K562 (cell line): ENCODE data around the gene CD274. TPM values are rescaled to one million over a fixed set of nuclear protein-coding genes. Genes with fewer than 3 reads are reported as not detected.

Experiments used
- ATAC-seq: fragments of 200-7000 bp; cut with Tn5 transposase; 3 replicates; pipeline ENCODE4 v1.9.1; 2020; ENCODE audit warnings: moderate library complexity
- BruUV-seq: library from RNA; stranded (reverse); fragments of 400-500 nt; replicated peaks from 2 replicates; lab custom pipeline; 2021; lab: Mats Ljungman, UMichigan
- CTCF ChIA-PET: fragments of 300-600 bp; formaldehyde crosslinking; extraction: SDS; loops from one replicate; lab custom pipeline; 2021; ENCODE audit warnings: low intra/inter-chr PET ratio; lab: Yijun Ruan, JAX
- POLR2A ChIA-PET: fragments of 300-600, 350-650 bp; sonication (Branson Sonifier 250); formaldehyde crosslinking; extraction: SDS; loops from one replicate; lab custom pipeline; 2021; ENCODE audit warnings: antibody characterized with exemption, inconsistent platforms; lab: Yijun Ruan, JAX
- DNase-seq, 4 experiments: peaks; one replicate each; pipeline versions ENCODE4 v3.0.0 to v3.0.0-alpha.2; 2011 to 2018; ENCODE audit warnings: low spot score in 3 of 4, mixed read lengths in 3 of 4; ENCODE audit errors: extremely low read depth in 1 of 4
- FAIRE-seq: peaks from 2 replicates; lab custom pipeline; 2011; peaks lifted over from hg19 to GRCh38; lab: Jason Lieb, UNC
- H2AFZ ChIP-seq: 2 replicates; pipeline ENCODE4 v1.6.0; 2011; ENCODE audit warnings: low read depth, low read length, control low read depth, inconsistent platforms
- H3K27ac ChIP-seq: fragments of 200-600 bp; 3 replicates; pipeline ENCODE4 v1.8.0; 2011; ENCODE audit warnings: low read depth, mild to moderate bottlenecking, control low read depth, inconsistent platforms, low read length, moderate library complexity, mixed read lengths; ENCODE audit errors: extremely low read depth
- H3K27me3 ChIP-seq, 2 experiments: fragments of 300-600 bp in 1 of 2; 2 replicates in 1 of 2; 3 replicates in 1 of 2; pipeline versions ENCODE4 v1.6.0 to v1.8.0; 2011; ENCODE audit warnings: inconsistent platforms in 2 of 2, low read length in 2 of 2, mild to moderate bottlenecking in 1 of 2, mixed read lengths in 1 of 2, moderate library complexity in 1 of 2; ENCODE audit not compliant: control insufficient read depth in 2 of 2, insufficient read depth in 2 of 2
- H3K36me3 ChIP-seq: fragments of 300-600 bp; 3 replicates; pipeline ENCODE4 v1.8.0; 2011; ENCODE audit warnings: mild to moderate bottlenecking, low read length, inconsistent platforms; ENCODE audit not compliant: control insufficient read depth, insufficient read depth
- H3K4me1 ChIP-seq, 2 experiments: fragments of 200-600 bp in 1 of 2; replicated peaks in 1 of 2; 2 replicates in 1 of 2; 3 replicates in 1 of 2; pipeline versions ENCODE4 v1.5.1 to v1.8.0; 2011; ENCODE audit warnings: inconsistent platforms in 2 of 2, low read length in 2 of 2, mild to moderate bottlenecking in 1 of 2, mixed read lengths in 1 of 2, moderate library complexity in 1 of 2; ENCODE audit not compliant: control insufficient read depth in 2 of 2, insufficient read depth in 2 of 2
- H3K4me2 ChIP-seq: 2 replicates; pipeline ENCODE4 v1.6.1; 2011; ENCODE audit warnings: low read length, control low read depth, inconsistent platforms, mixed read lengths; ENCODE audit not compliant: insufficient read depth
- H3K4me3 ChIP-seq: fragments of 200-600 bp; sonication (generic), shearing (Covaris generic); 2 replicates; pipeline ENCODE4 v1.5.1; 2016; ENCODE audit warnings: control low read depth, inconsistent platforms
- H3K79me2 ChIP-seq: fragments of 200-600 bp; 3 replicates; pipeline ENCODE4 v1.8.0; 2011; ENCODE audit warnings: low read length, inconsistent platforms; ENCODE audit not compliant: control insufficient read depth, insufficient read depth
- H3K9ac ChIP-seq, 2 experiments: 2 replicates each; pipeline versions ENCODE4 v1.6.0 to v1.6.1; 2011; ENCODE audit warnings: low read depth in 2 of 2, low read length in 2 of 2, control low read depth in 1 of 2, inconsistent platforms in 1 of 2, mild to moderate bottlenecking in 1 of 2, mixed read lengths in 1 of 2; ENCODE audit not compliant: insufficient read depth in 1 of 2
- H3K9me1 ChIP-seq: one replicate; pipeline ENCODE4 v1.6.0; 2011; ENCODE audit warnings: inconsistent platforms, mild to moderate bottlenecking, low read length, moderate library complexity; ENCODE audit not compliant: control insufficient read depth, insufficient read depth
- H3K9me3 ChIP-seq: replicated peaks from 2 replicates; pipeline ENCODE4 v1.5.1; 2011; ENCODE audit warnings: low read depth, low read length, inconsistent platforms; ENCODE audit not compliant: control insufficient read depth, insufficient read depth
- H4K20me1 ChIP-seq: replicated peaks from 2 replicates; pipeline ENCODE4 v1.6.1; 2011; ENCODE audit warnings: low read length, inconsistent platforms, mixed read lengths; ENCODE audit not compliant: control insufficient read depth, insufficient read depth
- RAD21 ChIP-seq, 2 experiments: fragments of 250-450 bp in 1 of 2; fragments of 450-650 bp in 1 of 2; sonication (Bioruptor Pico) in 1 of 2; formaldehyde crosslinking in 1 of 2; IDR thresholded peaks in 1 of 2; conservative IDR thresholded peaks in 1 of 2; 2 replicates each; pipeline versions ENCODE4 v1.4.0 to v1.8.0; 2020 to 2022; ENCODE audit warnings: mild to moderate bottlenecking in 2 of 2, moderate library complexity in 1 of 2
- ZC3H4 ChIP-seq: sonication (generic); formaldehyde crosslinking; IDR thresholded peaks from 2 replicates; pipeline ENCODE4 v1.9.0; 2021; ENCODE audit warnings: missing genetic modification reagents, borderline replicate concordance
- WGBS: fragments of 100-300 bp; shearing (Covaris generic); methylation state at CpG from one replicate; pipeline ENCODE4 v1.1.6; 2016; ENCODE audit warnings: low coverage, mixed read lengths; ENCODE audit not compliant: insufficient coverage; ENCODE audit errors: missing lambda C conversion rate; 5-methylcytosine and 5-hydroxymethylcytosine counted together
- in situ Hi-C: fragments of 300-500 bp; cut with MboI; formaldehyde crosslinking; loops from 4 replicates; pipeline ENCODE4 v1.15.0; 2018; ENCODE audit warnings: inconsistent platforms, mixed read lengths
- intact Hi-C: fragments of 100-400 bp; cut with micrococcal nuclease; formaldehyde crosslinking; loops from 2 replicates; pipeline ENCODE4 v1.14.2; 2022
- polyA plus RNA-seq, 8 experiments: library from polyadenylated mRNA; depleted of rRNA in 4 of 8; stranded (reverse) in 5 of 8; unstranded in 3 of 8; fragments of >200 nt; fragmentation: Nextera tagmentation in 2 of 8; fragmentation: Illumina TruSeq in 1 of 8; extraction: Ambion mirVana in 2 of 8; extraction: Trizol in 1 of 8; gene quantifications; 2 replicates each; pipeline versions ENCODE4 v1.2.1 to v1.2.3, GENCODE V29; 2011 to 2014; ENCODE audit warnings: inconsistent platforms in 1 of 8, missing spikeins in 1 of 8
- total RNA-seq, 7 experiments: library from RNA; depleted of rRNA in 6 of 7; stranded (reverse); fragments of >200 nt in 6 of 7; fragmentation: Illumina TruSeq in 2 of 7; extraction: Trizol in 2 of 7; gene quantifications; 2 replicates each; pipeline versions ENCODE4 v1.2.1 to v1.2.3, GENCODE V29; 2011 to 2021; ENCODE audit warnings: low replicate concordance in 1 of 7
- TF ChIP-seq, protein P1 (sequence below): sonication (generic); IDR thresholded peaks from 2 replicates; pipeline ENCODE4 v1.6.1; 2016
- TF ChIP-seq, protein P2 (sequence below), 3 experiments: IDR thresholded peaks in 2 of 3; conservative IDR thresholded peaks in 1 of 3; 2 replicates each; pipeline ENCODE4 v1.5.1; 2011 to 2012; ENCODE audit warnings: low read length in 3 of 3, mild to moderate bottlenecking in 3 of 3, control low read depth in 2 of 3, improper control_type of control experiment in 1 of 3, inconsistent platforms in 1 of 3, low read depth in 1 of 3, mixed read lengths in 1 of 3, moderate library complexity in 1 of 3; ENCODE audit not compliant: insufficient read depth in 2 of 3

Gene CD274
- total and polyA plus RNA-seq, 9 of the 15 experiments (the other 6 are each of a cell fraction or from before 2014, with no cell fraction given): 0.07 to 0.51 (median 0.30) TPM; not detected in 1

DNA sequence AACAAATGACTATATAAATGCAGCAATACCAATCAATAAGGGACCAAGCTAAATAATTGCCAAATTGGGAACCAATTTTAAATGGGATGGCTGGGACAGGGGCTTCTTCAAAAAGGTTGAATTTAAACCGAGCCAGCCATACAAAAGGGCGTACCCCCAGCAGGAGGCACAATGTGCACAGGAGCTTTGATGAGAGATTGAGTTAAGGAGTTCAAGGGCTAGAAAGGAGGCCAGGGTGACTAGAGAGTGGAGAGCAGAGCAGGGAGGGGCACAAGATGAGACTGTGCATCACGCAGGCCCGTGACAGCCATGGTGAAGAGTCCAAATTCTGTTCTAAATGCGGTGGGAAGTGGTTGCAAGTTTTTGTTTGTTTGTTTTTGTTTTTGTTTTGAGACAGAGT lies 36.6 kb downstream of the CD274 start:
- Histone ChIP-seq H3K9ac (no peak overlapping the region), H2AFZ (no peak overlapping the region), H3K27ac (no peak overlapping the region), H3K79me2 (no peaks in the 10 kb centered on the region), H3K4me3 (no peak overlapping the region), H3K9me1 (no peaks in the 10 kb centered on the region), H3K36me3 (no peaks in the 10 kb centered on the region), H3K27me3 (no peaks in the 10 kb centered on the region), H3K4me2 (no peak overlapping the region), H4K20me1 (no peaks in the 10 kb centered on the region), H3K4me1 (no peaks in the 10 kb centered on the region; a peak in 1 of 5 replicates), H3K9me3 (no peaks in the 10 kb centered on the region)
- no TSS peak for BruUV-seq
- FAIRE-seq: no peak
- TF ChIP-seq, protein P1, sequence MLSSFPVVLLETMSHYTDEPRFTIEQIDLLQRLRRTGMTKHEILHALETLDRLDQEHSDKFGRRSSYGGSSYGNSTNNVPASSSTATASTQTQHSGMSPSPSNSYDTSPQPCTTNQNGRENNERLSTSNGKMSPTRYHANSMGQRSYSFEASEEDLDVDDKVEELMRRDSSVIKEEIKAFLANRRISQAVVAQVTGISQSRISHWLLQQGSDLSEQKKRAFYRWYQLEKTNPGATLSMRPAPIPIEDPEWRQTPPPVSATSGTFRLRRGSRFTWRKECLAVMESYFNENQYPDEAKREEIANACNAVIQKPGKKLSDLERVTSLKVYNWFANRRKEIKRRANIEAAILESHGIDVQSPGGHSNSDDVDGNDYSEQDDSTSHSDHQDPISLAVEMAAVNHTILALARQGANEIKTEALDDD: peak; percentile 67; the same call in 1 of the 2 replicates
- no peak for TF ChIP-seq ZC3H4 (CRISPR knock-in tag)
- peak in 1 of 2 experiments; percentile 40; a peak in 2 of 4 replicates for TF ChIP-seq RAD21 (CRISPR knock-in tag; conservative IDR thresholded peaks at IDR 0.05 in 1 of 2, IDR thresholded peaks at IDR 0.05 in 1 of 2)
- TF ChIP-seq, protein P2, sequence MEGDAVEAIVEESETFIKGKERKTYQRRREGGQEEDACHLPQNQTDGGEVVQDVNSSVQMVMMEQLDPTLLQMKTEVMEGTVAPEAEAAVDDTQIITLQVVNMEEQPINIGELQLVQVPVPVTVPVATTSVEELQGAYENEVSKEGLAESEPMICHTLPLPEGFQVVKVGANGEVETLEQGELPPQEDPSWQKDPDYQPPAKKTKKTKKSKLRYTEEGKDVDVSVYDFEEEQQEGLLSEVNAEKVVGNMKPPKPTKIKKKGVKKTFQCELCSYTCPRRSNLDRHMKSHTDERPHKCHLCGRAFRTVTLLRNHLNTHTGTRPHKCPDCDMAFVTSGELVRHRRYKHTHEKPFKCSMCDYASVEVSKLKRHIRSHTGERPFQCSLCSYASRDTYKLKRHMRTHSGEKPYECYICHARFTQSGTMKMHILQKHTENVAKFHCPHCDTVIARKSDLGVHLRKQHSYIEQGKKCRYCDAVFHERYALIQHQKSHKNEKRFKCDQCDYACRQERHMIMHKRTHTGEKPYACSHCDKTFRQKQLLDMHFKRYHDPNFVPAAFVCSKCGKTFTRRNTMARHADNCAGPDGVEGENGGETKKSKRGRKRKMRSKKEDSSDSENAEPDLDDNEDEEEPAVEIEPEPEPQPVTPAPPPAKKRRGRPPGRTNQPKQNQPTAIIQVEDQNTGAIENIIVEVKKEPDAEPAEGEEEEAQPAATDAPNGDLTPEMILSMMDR (IDR thresholded peaks at IDR 0.05 in 2 of 3, conservative IDR thresholded peaks at IDR 0.05 in 1 of 3; ENCODE audit: insufficient read depth in 2 of 3, low read depth in 1 of 3, low read length in 3 of 3): peak in 1 of 3 experiments; percentile 33; a peak in 2 of 6 replicates
- WGBS: 59% methylated on average over 5 of the region's 5 CpGs
- intact Hi-C loops: no loop called here
- in situ Hi-C loops: no loop called here
- POLR2A ChIA-PET: no interaction called here
- CTCF ChIA-PET: no interaction called here
- ATAC-seq: peak; percentile 64
- no peak for DNase-seq
